ENCODE results near the gene TMEM14A. TPM values are rescaled to one million over a fixed set of nuclear protein-coding genes. Genes with fewer than 3 reads are reported as not detected.
"Not testable (repeated sequence)": the region's sequence is repeated elsewhere in the genome, so short reads cannot be mapped to it uniquely, and the experiment has no call there.

The TMEM14A gene
- total and polyA plus RNA-seq, 9 donors, result 14.0 to 23.8 (median 18.2) TPM

GRCh38 chr6:52664991-52665686 is 5.8 kb upstream of the TMEM14A start:
- Histone ChIP-seq H3K4me1 (ENCODE audit: control insufficient read depth, insufficient read depth, low read length) (peaks cover 11% of the 10 kb centered on the region), H3K27me3 (ENCODE audit: control insufficient read depth, insufficient read depth, low read length) (no peaks in the 10 kb centered on the region), H3K4me3 (ENCODE audit: low read length) (peak overlapping the region; percentile 55), H3K36me3 (ENCODE audit: control insufficient read depth, insufficient read depth, low read length) (no peaks in the 10 kb centered on the region), H3K9me3 (replicated peaks; ENCODE audit: control insufficient read depth, low read depth, low read length) (no peaks in the 10 kb centered on the region), H3K27ac (ENCODE audit: low read length) (no peak overlapping the region)
- WGBS (ENCODE audit: insufficient coverage), result 53% methylated on average over 5 of the region's 10 CpGs
- DNase-seq, result no peak

- no peak for DNase-seq
- no peak overlapping the region for H3K27ac ChIP-seq (ENCODE audit: low read length)
- H3K4me1 ChIP-seq (ENCODE audit: control insufficient read depth, insufficient read depth, low read length), result peaks cover 17% of the 10 kb centered on the region
- H3K4me3 ChIP-seq (ENCODE audit: low read length), result no peak overlapping the region
- 76% methylated on average over 1 of the region's 2 CpGs for whole genome bisulfite sequencing (ENCODE audit: insufficient coverage)
- H3K36me3 ChIP-seq (ENCODE audit: control insufficient read depth, insufficient read depth, low read length), result no peaks in the 10 kb centered on the region
- H3K27me3 ChIP-seq (ENCODE audit: control insufficient read depth, insufficient read depth, low read length), result no peaks in the 10 kb centered on the region
- no peaks in the 10 kb centered on the region for H3K9me3 ChIP-seq (replicated peaks; ENCODE audit: control insufficient read depth, low read depth, low read length)
These were observed 4.8 kb upstream of the TMEM14A start for GRCh38 chr6:52666071-52666470.

GRCh38 chr6:52666523-52666922 is 4.4 kb upstream of the TMEM14A start:
- Histone ChIP-seq H3K4me3 (ENCODE audit: low read length) (no peak overlapping the region), H3K36me3 (ENCODE audit: control insufficient read depth, insufficient read depth, low read length) (no peaks in the 10 kb centered on the region), H3K9me3 (replicated peaks; ENCODE audit: control insufficient read depth, low read depth, low read length) (no peaks in the 10 kb centered on the region), H3K27ac (ENCODE audit: low read length) (no peak overlapping the region), H3K27me3 (ENCODE audit: control insufficient read depth, insufficient read depth, low read length) (no peaks in the 10 kb centered on the region), H3K4me1 (ENCODE audit: control insufficient read depth, insufficient read depth, low read length) (peaks cover 21% of the 10 kb centered on the region)
- no peak for DNase-seq
- 86% methylated on average over 1 of the region's 2 CpGs for WGBS (ENCODE audit: insufficient coverage)

GRCh38 chr6:52667572-52667971 is 3.3 kb upstream of the TMEM14A start:
- WGBS (ENCODE audit: insufficient coverage), result 80% methylated on average over 1 of the region's 1 CpG
- no peak for DNase-seq
- no peaks in the 10 kb centered on the region for H3K27me3 ChIP-seq (ENCODE audit: control insufficient read depth, insufficient read depth, low read length)

GRCh38 chr6:52671676-52672075 is 763 bp downstream of the TMEM14A start:
- Histone ChIP-seq H3K27ac (ENCODE audit: low read length) (no peak overlapping the region), H3K4me1 (ENCODE audit: control insufficient read depth, insufficient read depth, low read length) (peaks cover 13% of the 10 kb centered on the region), H3K4me3 (ENCODE audit: low read length) (peak overlapping the region; percentile 80), H3K27me3 (ENCODE audit: control insufficient read depth, insufficient read depth, low read length) (no peaks in the 10 kb centered on the region), H3K9me3 (replicated peaks; ENCODE audit: control insufficient read depth, low read depth, low read length) (no peaks in the 10 kb centered on the region), H3K36me3 (ENCODE audit: control insufficient read depth, insufficient read depth, low read length) (no peaks in the 10 kb centered on the region)
- WGBS (ENCODE audit: insufficient coverage), result 59% methylated on average over 4 of the region's 9 CpGs
- no peak for DNase-seq

More at GRCh38 chr6:52667572-52667971, 3.3 kb upstream of the TMEM14A start:
- no peaks in the 10 kb centered on the region for H3K9me3 ChIP-seq (replicated peaks; ENCODE audit: control insufficient read depth, low read depth, low read length)
- peaks cover 24% of the 10 kb centered on the region for H3K4me1 ChIP-seq (ENCODE audit: control insufficient read depth, insufficient read depth, low read length)
- no peaks in the 10 kb centered on the region for H3K36me3 ChIP-seq (ENCODE audit: control insufficient read depth, insufficient read depth, low read length)
- no peak overlapping the region for H3K27ac ChIP-seq (ENCODE audit: low read length)
- H3K4me3 ChIP-seq (ENCODE audit: low read length), result no peak overlapping the region

GRCh38 chr6:52672412-52673025 is 1.6 kb downstream of the TMEM14A start:
- Histone ChIP-seq H3K27ac (ENCODE audit: low read length) (no peak overlapping the region), H3K27me3 (ENCODE audit: control insufficient read depth, insufficient read depth, low read length) (no peaks in the 10 kb centered on the region), H3K36me3 (ENCODE audit: control insufficient read depth, insufficient read depth, low read length) (no peaks in the 10 kb centered on the region), H3K4me1 (ENCODE audit: control insufficient read depth, insufficient read depth, low read length) (peaks cover 13% of the 10 kb centered on the region), H3K4me3 (ENCODE audit: low read length) (no peak overlapping the region), H3K9me3 (replicated peaks; ENCODE audit: control insufficient read depth, low read depth, low read length) (no peaks in the 10 kb centered on the region)
- WGBS (ENCODE audit: insufficient coverage), result 95% methylated on average over 8 of the region's 9 CpGs
- no peak for DNase-seq

- WGBS (ENCODE audit: insufficient coverage), result 55% methylated on average over 4 of the region's 7 CpGs
- no peak for DNase-seq
These were observed 3.8 kb downstream of the TMEM14A start for GRCh38 chr6:52674666-52675065.

GRCh38 chr6:52675372-52675771 is 4.5 kb downstream of the TMEM14A start:
- H3K36me3 ChIP-seq (ENCODE audit: control insufficient read depth, insufficient read depth, low read length), result peaks cover 3% of the 10 kb centered on the region
- WGBS (ENCODE audit: insufficient coverage), result 100% methylated on average over 1 of the region's 1 CpG
- peaks cover 12% of the 10 kb centered on the region for H3K4me1 ChIP-seq (ENCODE audit: control insufficient read depth, insufficient read depth, low read length)
- no peak overlapping the region for H3K27ac ChIP-seq (ENCODE audit: low read length)
- H3K4me3 ChIP-seq (ENCODE audit: low read length), result no peak overlapping the region
- no peaks in the 10 kb centered on the region for H3K9me3 ChIP-seq (replicated peaks; ENCODE audit: control insufficient read depth, low read depth, low read length)
- no peak for DNase-seq
- H3K27me3 ChIP-seq (ENCODE audit: control insufficient read depth, insufficient read depth, low read length), result no peaks in the 10 kb centered on the region

More at GRCh38 chr6:52674666-52675065, 3.8 kb downstream of the TMEM14A start:
- Histone ChIP-seq H3K27me3 (ENCODE audit: control insufficient read depth, insufficient read depth, low read length) (no peaks in the 10 kb centered on the region), H3K27ac (ENCODE audit: low read length) (no peak overlapping the region), H3K4me1 (ENCODE audit: control insufficient read depth, insufficient read depth, low read length) (peaks cover 13% of the 10 kb centered on the region), H3K9me3 (replicated peaks; ENCODE audit: control insufficient read depth, low read depth, low read length) (no peaks in the 10 kb centered on the region), H3K4me3 (ENCODE audit: low read length) (no peak overlapping the region), H3K36me3 (ENCODE audit: control insufficient read depth, insufficient read depth, low read length) (peaks cover 3% of the 10 kb centered on the region)

- not testable (repeated sequence) for H3K4me1 ChIP-seq (ENCODE audit: control insufficient read depth, insufficient read depth, low read length); H3K9me3 ChIP-seq (replicated peaks; ENCODE audit: control insufficient read depth, low read depth, low read length); H3K36me3 ChIP-seq (ENCODE audit: control insufficient read depth, insufficient read depth, low read length); H3K27me3 ChIP-seq (ENCODE audit: control insufficient read depth, insufficient read depth, low read length); H3K27ac ChIP-seq (ENCODE audit: low read length); H3K4me3 ChIP-seq (ENCODE audit: low read length); DNase-seq
- 94% methylated on average over 6 of the region's 8 CpGs for WGBS (ENCODE audit: insufficient coverage)
These were observed 5.7 kb downstream of the TMEM14A start for GRCh38 chr6:52676631-52677030.

GRCh38 chr6:52681416-52681815 is 10.5 kb downstream of the TMEM14A start:
- no peaks in the 10 kb centered on the region for H3K27me3 ChIP-seq (ENCODE audit: control insufficient read depth, insufficient read depth, low read length)
- H3K36me3 ChIP-seq (ENCODE audit: control insufficient read depth, insufficient read depth, low read length), result peaks cover 3% of the 10 kb centered on the region
- no peaks in the 10 kb centered on the region for H3K4me1 ChIP-seq (ENCODE audit: control insufficient read depth, insufficient read depth, low read length)
- no peak overlapping the region for H3K4me3 ChIP-seq (ENCODE audit: low read length)
- no peaks in the 10 kb centered on the region for H3K9me3 ChIP-seq (replicated peaks; ENCODE audit: control insufficient read depth, low read depth, low read length)
- no peak for DNase-seq
- H3K27ac ChIP-seq (ENCODE audit: low read length), result no peak overlapping the region
